Naive thymus-derived CD4-positive, alpha-beta T cell (primary cell): ENCODE results near the gene GABBR1. TPM values are rescaled to one million over a fixed set of nuclear protein-coding genes. Genes with fewer than 3 reads are reported as not detected.

ENCODE experiments used
- ATAC-seq: fragments of 150-1000 bp; cut with Tn5 transposase; 2 replicates; pipeline ENCODE4 v1.10.0; 2021; ENCODE audit warnings: mild to moderate bottlenecking, moderate library complexity
- CTCF ChIA-PET: fragments of 350-600 bp; sonication (Branson Sonifier 250); formaldehyde crosslinking; loops from one replicate; lab custom pipeline; 2021; ENCODE audit warnings: antibody characterized with exemption; lab: Charles Lee
- POLR2A ChIA-PET: fragments of 350-600 bp; sonication (Branson Sonifier 250); formaldehyde crosslinking; loops from one replicate; lab custom pipeline; 2021; ENCODE audit warnings: antibody characterized with exemption, inconsistent platforms; lab: Charles Lee
- DNase-seq, 9 donors: peaks; one replicate each; pipeline versions ENCODE4 v3.0.0 to v3.0.0-alpha.2; 2020 to 2022; ENCODE audit warnings: mixed read lengths in 1 of 9
- H3K27ac ChIP-seq: one replicate; pipeline ENCODE4 v1.7.0; 2013; ENCODE audit warnings: mild to moderate bottlenecking, low read depth, low read length, moderate library complexity
- H3K27me3 ChIP-seq, 2 donors: one replicate each; pipeline ENCODE4 v1.7.0; 2013; ENCODE audit warnings: low read length in 2 of 2, mild to moderate bottlenecking in 2 of 2, moderate library complexity in 2 of 2; ENCODE audit not compliant: control insufficient read depth in 2 of 2, insufficient read depth in 2 of 2
- H3K36me3 ChIP-seq, 3 experiments: 1 replicate in 2 of 3; 2 replicates in 1 of 3; pipeline ENCODE4 v1.7.0; 2013; ENCODE audit warnings: low read length in 3 of 3, mild to moderate bottlenecking in 3 of 3, moderate library complexity in 1 of 3; ENCODE audit not compliant: insufficient read depth in 3 of 3, control insufficient read depth in 2 of 3
- H3K4me1 ChIP-seq, 2 donors: one replicate each; pipeline ENCODE4 v1.7.0; 2013; ENCODE audit warnings: low read length in 2 of 2, mild to moderate bottlenecking in 2 of 2, moderate library complexity in 1 of 2; ENCODE audit not compliant: control insufficient read depth in 2 of 2, insufficient read depth in 2 of 2
- H3K4me3 ChIP-seq: 2 replicates; pipeline ENCODE4 v1.7.0; 2013; ENCODE audit warnings: mild to moderate bottlenecking, low read length
- H3K9me3 ChIP-seq, 3 experiments: 1 replicate in 2 of 3; 2 replicates in 1 of 3; pipeline ENCODE4 v1.7.0; 2013; ENCODE audit warnings: low read length in 3 of 3; ENCODE audit not compliant: control insufficient read depth in 2 of 3
- H3K27ac Mint-ChIP-seq, 9 donors: one replicate each; pipeline ENCODE4 v1.8.0; 2020 to 2022; ENCODE audit warnings: mixed read lengths in 9 of 9, mild to moderate bottlenecking in 8 of 9, moderate library complexity in 5 of 9, inconsistent platforms in 2 of 9
- H3K27me3 Mint-ChIP-seq, 5 donors: one replicate each; pipeline ENCODE4 v1.8.0; 2021 to 2022; ENCODE audit warnings: mixed read lengths in 5 of 5, mild to moderate bottlenecking in 1 of 5
- H3K36me3 Mint-ChIP-seq, 5 donors: one replicate each; pipeline ENCODE4 v1.8.0; 2020 to 2022; ENCODE audit warnings: mixed read lengths in 5 of 5, mild to moderate bottlenecking in 3 of 5, inconsistent platforms in 1 of 5
- H3K4me1 Mint-ChIP-seq, 7 donors: one replicate each; pipeline ENCODE4 v1.8.0; 2020 to 2022; ENCODE audit warnings: mixed read lengths in 7 of 7, mild to moderate bottlenecking in 3 of 7, inconsistent platforms in 1 of 7
- H3K4me3 Mint-ChIP-seq, 10 donors: one replicate each; pipeline ENCODE4 v1.8.0; 2020 to 2022; ENCODE audit warnings: mild to moderate bottlenecking in 10 of 10, mixed read lengths in 10 of 10, moderate library complexity in 6 of 10, inconsistent platforms in 2 of 10
- H3K9me3 Mint-ChIP-seq, 11 donors: one replicate each; pipeline ENCODE4 v1.8.0; 2020 to 2022; ENCODE audit warnings: mixed read lengths in 11 of 11, mild to moderate bottlenecking in 4 of 11, inconsistent platforms in 1 of 11, moderate library complexity in 1 of 11
- intact Hi-C, 2 donors: fragments of 100-400 bp; cut with micrococcal nuclease; formaldehyde crosslinking; loops; one replicate each; pipeline ENCODE4 v1.15.1; 2023
- polyA plus RNA-seq, 2 donors: library from polyadenylated mRNA; unstranded; fragments of 300-500 nt; fragmentation: Illumina TruSeq; gene quantifications; one replicate each; pipeline ENCODE4 v1.2.3, GENCODE V29; 2021
- total RNA-seq, 6 experiments: library from RNA in 5 of 6; stranded (reverse) in 5 of 6; gene quantifications; 1 replicate in 5 of 6; 2 replicates in 1 of 6; pipeline ENCODE4 v1.2.3 and lab custom pipeline; 2021 to 2026

The GABBR1 gene
- total and polyA plus RNA-seq, 7 experiments from 2014 or later, result 1.2 to 115 (median 59.9) TPM

DNA sequence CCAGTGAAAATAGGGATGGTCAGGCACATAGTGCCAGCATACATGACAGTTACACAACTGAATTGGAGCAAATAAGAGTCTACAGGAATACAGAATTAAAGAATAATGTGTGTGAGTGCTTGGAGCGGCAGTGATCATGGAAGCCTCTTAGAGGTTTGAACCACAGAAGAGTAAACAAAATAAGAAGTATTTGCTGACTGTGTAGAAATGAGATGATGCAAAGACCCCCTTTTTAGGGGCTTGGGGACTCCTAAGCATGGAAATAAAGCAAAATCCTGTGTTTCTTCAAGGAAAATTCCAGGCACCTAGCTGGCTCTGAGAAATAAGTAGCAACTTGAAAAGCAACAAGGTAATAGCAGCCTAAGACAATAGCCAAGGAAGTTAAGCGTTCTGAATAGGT, 41.3 kb downstream of the GABBR1 start:
- H3K4me3 ChIP-seq, result no peak overlapping the region
- intact Hi-C loops, result no loop called here
- H3K4me3 Mint-ChIP-seq, result no peak overlapping the region
- no peaks in the 10 kb centered on the region for H3K36me3 Mint-ChIP-seq
- no peaks in the 10 kb centered on the region for H3K9me3 ChIP-seq
- H3K27ac ChIP-seq, result no peak overlapping the region
- ChIA-PET POLR2A (interaction anchor here (0.9 kb wide), 1 partner anchor 9 kb away, joined by 3 read pairs; no protein-coding TSS in a partner anchor), CTCF (no interaction called here)
- ATAC-seq (no peak), DNase-seq (no peak)
- peaks cover 0 to 6% (median 0%) of the 10 kb centered on the region in 7 donors for H3K4me1 Mint-ChIP-seq
- no peaks in the 10 kb centered on the region for H3K9me3 Mint-ChIP-seq
- no peaks in the 10 kb centered on the region for H3K36me3 ChIP-seq
- no peak overlapping the region for H3K27ac Mint-ChIP-seq
- no peaks in the 10 kb centered on the region for H3K27me3 ChIP-seq
- peaks cover 11 to 30% (median 14%) of the 10 kb centered on the region in 5 donors for H3K27me3 Mint-ChIP-seq
- H3K4me1 ChIP-seq, result no peaks in the 10 kb centered on the region

DNA sequence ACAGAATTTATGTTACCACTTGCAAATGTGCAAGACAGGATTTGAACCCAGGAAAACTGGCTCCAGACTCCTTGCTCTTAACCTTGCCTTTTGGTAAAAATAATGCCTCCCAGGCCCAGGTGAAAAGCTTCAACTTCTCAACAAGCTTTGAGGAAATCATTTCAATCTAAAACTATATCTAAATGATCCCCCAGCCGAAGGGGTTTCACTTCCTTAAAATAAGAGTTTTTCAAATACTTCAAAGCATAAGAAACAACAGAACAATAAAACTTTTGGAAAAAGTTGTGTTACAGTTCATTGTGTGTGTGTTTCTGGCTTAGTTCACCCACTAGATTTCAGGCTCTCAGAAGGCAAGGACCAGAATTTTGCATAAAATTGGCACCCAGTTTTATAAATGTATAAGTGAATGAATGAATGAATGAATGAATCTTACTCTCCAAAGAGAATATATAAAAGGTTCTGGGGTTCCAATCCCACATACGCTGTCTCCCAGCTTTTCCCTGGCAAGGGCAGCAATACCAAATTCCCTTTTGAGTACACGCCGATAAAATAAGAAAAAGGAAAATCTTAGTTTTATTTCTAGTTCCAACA, 42.7 kb downstream of the GABBR1 start:
- no peak overlapping the region for H3K27ac Mint-ChIP-seq
- peaks cover 0 to 6% (median 0%) of the 10 kb centered on the region in 7 donors for H3K4me1 Mint-ChIP-seq
- POLR2A ChIA-PET, result no interaction called here
- DNase-seq (no peak), ATAC-seq (no peak)
- no peaks in the 10 kb centered on the region for H3K9me3 Mint-ChIP-seq
- no peaks in the 10 kb centered on the region for H3K36me3 Mint-ChIP-seq
- Histone ChIP-seq H3K4me1 (no peaks in the 10 kb centered on the region), H3K36me3 (no peaks in the 10 kb centered on the region), H3K9me3 (no peaks in the 10 kb centered on the region), H3K4me3 (no peak overlapping the region), H3K27me3 (peaks cover 0 to 5% of the 10 kb centered on the region in 2 donors), H3K27ac (no peak overlapping the region)
- intact Hi-C loops, result no loop called here
- peaks cover 11 to 33% (median 23%) of the 10 kb centered on the region in 5 donors for H3K27me3 Mint-ChIP-seq
- no peak overlapping the region for H3K4me3 Mint-ChIP-seq
- CTCF ChIA-PET, result interaction anchor here (0.6 to 1.4 kb wide), 4 partner anchors 51 to 752 kb away, joined by 3 to 4 read pairs (median 4); no protein-coding TSS in a partner anchor

DNA sequence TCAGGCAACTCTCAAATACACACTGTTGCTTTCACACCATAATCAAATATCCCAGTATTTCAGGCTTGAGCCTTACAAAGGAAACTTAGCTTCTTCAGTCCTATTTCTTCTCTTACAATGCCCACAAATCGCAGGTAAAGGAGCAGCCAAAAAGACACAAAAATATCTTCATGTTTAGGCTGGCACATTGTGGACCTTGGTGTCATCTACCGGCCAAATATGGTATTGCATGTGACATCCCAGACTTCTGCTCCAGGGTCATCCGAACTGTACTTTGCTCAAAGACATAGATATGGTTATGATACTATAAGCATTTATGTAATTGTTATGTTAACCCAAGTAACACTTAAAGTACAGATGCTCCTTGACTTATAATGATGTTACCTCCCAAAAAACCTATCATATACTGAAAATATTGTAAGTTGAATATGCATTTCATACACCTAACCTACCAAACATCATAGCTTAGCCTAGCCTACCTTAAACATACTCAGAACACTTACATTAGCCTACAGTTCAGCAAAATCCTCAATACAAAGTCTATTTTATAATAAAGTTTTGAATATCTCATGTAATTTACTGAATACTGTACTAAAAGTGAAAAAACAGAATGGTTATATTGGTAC, 43.4 kb downstream of the GABBR1 start:
- ChIA-PET POLR2A (no interaction called here), CTCF (interaction anchor here (0.7 to 1.4 kb wide), 3 partner anchors 12 to 157 kb away, joined by 3 to 4 read pairs (median 3); no protein-coding TSS in a partner anchor)
- H3K27me3 Mint-ChIP-seq, result peaks cover 11 to 38% (median 28%) of the 10 kb centered on the region in 5 donors
- Histone ChIP-seq H3K4me1 (no peaks in the 10 kb centered on the region), H3K4me3 (no peak overlapping the region), H3K36me3 (no peaks in the 10 kb centered on the region), H3K27me3 (peaks cover 0 to 5% of the 10 kb centered on the region in 2 donors), H3K9me3 (no peaks in the 10 kb centered on the region), H3K27ac (no peak overlapping the region)
- H3K4me3 Mint-ChIP-seq, result no peak overlapping the region
- H3K4me1 Mint-ChIP-seq, result peaks cover 0 to 6% (median 0%) of the 10 kb centered on the region in 7 donors
- H3K27ac Mint-ChIP-seq, result no peak overlapping the region
- DNase-seq (peak; percentile 14 to 62 (median 48)), ATAC-seq (peak; percentile 80)
- no peaks in the 10 kb centered on the region for H3K9me3 Mint-ChIP-seq
- intact Hi-C loops, result loop anchor here (1.0 to 10.0 kb wide), 4 partner anchors 572 to 903 kb away; no protein-coding TSS in a partner anchor
- H3K36me3 Mint-ChIP-seq, result no peaks in the 10 kb centered on the region

DNA sequence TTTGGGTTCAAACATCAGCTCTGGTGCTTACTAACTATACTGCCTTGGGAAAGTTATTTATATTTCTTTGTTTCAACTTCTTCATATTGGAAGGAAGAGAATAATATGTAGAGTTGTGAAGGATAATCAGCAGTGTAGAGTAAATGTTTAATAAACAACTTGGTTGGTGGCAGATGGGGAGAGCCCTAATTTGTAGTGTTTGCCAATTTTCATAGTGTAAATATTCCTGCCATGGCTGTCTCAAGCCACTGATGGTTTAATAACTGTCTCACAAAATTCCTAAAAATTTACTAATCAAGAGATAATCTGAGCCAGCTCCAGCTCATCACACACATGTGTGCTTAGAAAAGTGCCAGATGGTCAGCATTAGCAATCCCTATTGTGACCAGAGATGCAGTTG, 48.2 kb downstream of the GABBR1 start, which contains the start of gene OR2H2:
TSS of gene OR2H2 (plus strand) at position 301 of the 400 bp plus-strand sequence. CDS start 2,824 bp downstream, outside the sequence.
- no peaks in the 10 kb centered on the region for H3K36me3 ChIP-seq
- no peaks in the 10 kb centered on the region for H3K9me3 Mint-ChIP-seq
- intact Hi-C loops, result loop anchor here in 1 of 2 donors (10.0 kb wide), 1 partner anchor 750 kb away; no protein-coding TSS in a partner anchor
- no peak within 1 kb of the TSS for H3K27ac Mint-ChIP-seq
- no peak within 1 kb of the TSS for H3K4me3 ChIP-seq
- H3K9me3 ChIP-seq, result no peaks in the 10 kb centered on the region
- H3K36me3 Mint-ChIP-seq, result no peaks in the 10 kb centered on the region
- no peak within 1 kb of the TSS for H3K4me3 Mint-ChIP-seq
- H3K4me1 ChIP-seq, result no peaks in the 10 kb centered on the region
- H3K27me3 ChIP-seq, result peaks cover 0 to 5% of the 10 kb centered on the region in 2 donors
- no peak for ATAC-seq
- DNase-seq, result no peak
- POLR2A ChIA-PET, result no interaction called here
- no peak within 1 kb of the TSS for H3K27ac ChIP-seq
- H3K27me3 Mint-ChIP-seq, result peaks cover 22 to 39% (median 32%) of the 10 kb centered on the region in 5 donors
- peaks cover 0 to 6% (median 0%) of the 10 kb centered on the region in 7 donors for H3K4me1 Mint-ChIP-seq
- CTCF ChIA-PET, result interaction anchor here (0.6 to 1.6 kb wide), 2 partner anchors 65 to 568 kb away, joined by 3 read pairs; no protein-coding TSS in a partner anchor

DNA sequence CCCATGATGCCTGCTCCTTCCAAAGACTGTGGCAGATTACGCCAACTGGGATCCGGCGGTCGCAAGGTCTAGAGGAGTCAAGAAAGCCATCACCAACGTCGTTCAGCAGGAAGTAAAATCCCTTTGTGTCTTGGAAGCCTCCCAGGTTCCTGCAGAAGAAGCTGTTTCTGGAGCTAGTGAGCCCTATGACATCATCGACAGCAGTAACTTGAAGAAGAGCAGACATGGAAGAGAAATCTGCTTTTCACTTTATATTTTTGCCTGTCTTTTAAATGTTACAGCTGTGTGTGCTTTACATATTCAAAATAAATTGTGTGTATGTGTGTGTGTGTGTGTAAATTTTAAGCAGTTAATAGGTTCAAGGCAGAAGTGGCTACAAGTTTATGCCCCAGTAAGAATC, 55.4 kb downstream of the GABBR1 start:
- Histone ChIP-seq H3K9me3 (no peaks in the 10 kb centered on the region), H3K36me3 (no peaks in the 10 kb centered on the region), H3K4me3 (no peak overlapping the region), H3K27me3 (no peaks in the 10 kb centered on the region), H3K4me1 (no peaks in the 10 kb centered on the region), H3K27ac (no peak overlapping the region)
- Mint-ChIP-seq H3K36me3 (no peaks in the 10 kb centered on the region), H3K27me3 (peaks cover 26 to 60% (median 51%) of the 10 kb centered on the region in 5 donors), H3K4me3 (no peak overlapping the region), H3K4me1 (no peaks in the 10 kb centered on the region), H3K9me3 (peaks cover 0 to 3% (median 0%) of the 10 kb centered on the region in 11 donors), H3K27ac (no peak overlapping the region)
- ChIA-PET POLR2A (no interaction called here), CTCF (interaction anchor here (1.1 kb wide), 1 partner anchor 11 kb away, joined by 4 read pairs; no protein-coding TSS in a partner anchor)
- intact Hi-C loops, result no loop called here
- DNase-seq, result no peak
- ATAC-seq, result no peak

DNA sequence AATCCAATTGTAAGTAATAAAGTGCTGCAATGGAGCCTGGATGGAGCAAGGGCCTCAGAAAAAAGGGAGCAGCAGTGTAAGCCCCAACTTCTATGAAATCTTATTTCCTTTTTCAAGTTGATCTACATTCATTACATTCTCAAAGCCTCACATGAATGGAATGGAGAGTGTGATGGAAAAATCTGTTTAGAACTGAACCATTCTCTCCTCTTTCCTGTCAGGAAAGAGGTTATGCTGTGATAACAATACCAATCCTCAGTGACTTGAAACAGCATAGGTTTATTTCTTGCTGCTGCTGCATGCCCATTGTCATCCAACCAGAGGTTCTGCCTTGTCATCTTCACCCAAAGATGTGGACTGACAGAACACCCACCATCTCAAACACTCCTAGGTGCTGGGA, 56.9 kb downstream of the GABBR1 start:
- H3K9me3 ChIP-seq, result no peaks in the 10 kb centered on the region
- Mint-ChIP-seq H3K27ac (no peak overlapping the region), H3K4me1 (no peaks in the 10 kb centered on the region), H3K9me3 (peaks cover 0 to 3% (median 0%) of the 10 kb centered on the region in 11 donors), H3K36me3 (no peaks in the 10 kb centered on the region), H3K4me3 (no peak overlapping the region), H3K27me3 (peaks cover 36 to 63% (median 60%) of the 10 kb centered on the region in 5 donors)
- POLR2A ChIA-PET, result no interaction called here
- intact Hi-C loops, result no loop called here
- no peaks in the 10 kb centered on the region for H3K36me3 ChIP-seq
- no peaks in the 10 kb centered on the region for H3K27me3 ChIP-seq
- no peak overlapping the region for H3K4me3 ChIP-seq
- no peak for DNase-seq
- H3K27ac ChIP-seq, result no peak overlapping the region
- H3K4me1 ChIP-seq, result no peaks in the 10 kb centered on the region
- no peak for ATAC-seq
- CTCF ChIA-PET, result no interaction called here
